Activated CD8-positive, alpha-beta T cell treated with anti-CD3 and anti-CD28 coated beads, Interleukin-2, amount 10 ng/mL, durations not matched to agents 7 days and 5 days (primary cell): ENCODE results near the gene ADAMTS17. TPM values are rescaled to one million over a fixed set of nuclear protein-coding genes. Genes with fewer than 3 reads are reported as not detected.
"Not testable (repeated sequence)": the region's sequence is repeated elsewhere in the genome, so short reads cannot be mapped to it uniquely, and the experiment has no call there.

Experiments used
- ATAC-seq: fragments of 150-1000 bp; cut with Tn5 transposase; one replicate; pipeline ENCODE4 v1.10.0; 2021; ENCODE audit warnings: moderate library complexity
- CTCF ChIA-PET: fragments of 350-600 bp; sonication (Branson Sonifier 250); formaldehyde crosslinking; loops from one replicate; lab custom pipeline; 2021; ENCODE audit warnings: antibody characterized with exemption; lab: Charles Lee
- POLR2A ChIA-PET: fragments of 350-600 bp; sonication (Branson Sonifier 250); formaldehyde crosslinking; loops from one replicate; lab custom pipeline; 2021; ENCODE audit warnings: antibody characterized with exemption; lab: Charles Lee
- DNase-seq: peaks from one replicate; pipeline ENCODE4 v3.0.0-alpha.2; 2020
- H3K27ac Mint-ChIP-seq: one replicate; pipeline ENCODE4 v1.8.0; 2021; ENCODE audit warnings: mild to moderate bottlenecking, mixed read lengths
- H3K27me3 Mint-ChIP-seq: one replicate; pipeline ENCODE4 v1.8.0; 2021; ENCODE audit warnings: low read depth, mixed read lengths
- H3K36me3 Mint-ChIP-seq: one replicate; pipeline ENCODE4 v1.8.0; 2021; ENCODE audit warnings: low read depth, mixed read lengths
- H3K4me1 Mint-ChIP-seq: one replicate; pipeline ENCODE4 v1.8.0; 2021; ENCODE audit warnings: low read depth, mixed read lengths
- H3K4me3 Mint-ChIP-seq: one replicate; pipeline ENCODE4 v1.8.0; 2021; ENCODE audit warnings: mild to moderate bottlenecking, mixed read lengths
- H3K9me3 Mint-ChIP-seq: one replicate; pipeline ENCODE4 v1.8.0; 2022; ENCODE audit warnings: mixed read lengths; ENCODE audit not compliant: insufficient read depth
- total RNA-seq, 2 experiments: library from RNA; stranded (reverse); gene quantifications; one replicate each; pipeline ENCODE4 v1.2.3, GENCODE V29; 2021

Gene ADAMTS17
- total RNA-seq, 2 experiments from 2014 or later = 5.1 to 6.0 TPM

GRCh38 chr15:100098705-100099104, 243.1 kb downstream of the ADAMTS17 start:
- CTCF ChIA-PET = interaction anchor here (1.4 kb wide), 1 partner anchor 14 kb away, joined by 4 read pairs; no protein-coding TSS in a partner anchor
- POLR2A ChIA-PET = no interaction called here
- Mint-ChIP-seq H3K4me3 (no peak overlapping the region), H3K9me3 (no peaks in the 10 kb centered on the region), H3K27ac (no peak overlapping the region), H3K36me3 (no peaks in the 10 kb centered on the region), H3K4me1 (peaks cover 3% of the 10 kb centered on the region), H3K27me3 (no peaks in the 10 kb centered on the region)
- ATAC-seq = no peak
- DNase-seq = no peak

DNA sequence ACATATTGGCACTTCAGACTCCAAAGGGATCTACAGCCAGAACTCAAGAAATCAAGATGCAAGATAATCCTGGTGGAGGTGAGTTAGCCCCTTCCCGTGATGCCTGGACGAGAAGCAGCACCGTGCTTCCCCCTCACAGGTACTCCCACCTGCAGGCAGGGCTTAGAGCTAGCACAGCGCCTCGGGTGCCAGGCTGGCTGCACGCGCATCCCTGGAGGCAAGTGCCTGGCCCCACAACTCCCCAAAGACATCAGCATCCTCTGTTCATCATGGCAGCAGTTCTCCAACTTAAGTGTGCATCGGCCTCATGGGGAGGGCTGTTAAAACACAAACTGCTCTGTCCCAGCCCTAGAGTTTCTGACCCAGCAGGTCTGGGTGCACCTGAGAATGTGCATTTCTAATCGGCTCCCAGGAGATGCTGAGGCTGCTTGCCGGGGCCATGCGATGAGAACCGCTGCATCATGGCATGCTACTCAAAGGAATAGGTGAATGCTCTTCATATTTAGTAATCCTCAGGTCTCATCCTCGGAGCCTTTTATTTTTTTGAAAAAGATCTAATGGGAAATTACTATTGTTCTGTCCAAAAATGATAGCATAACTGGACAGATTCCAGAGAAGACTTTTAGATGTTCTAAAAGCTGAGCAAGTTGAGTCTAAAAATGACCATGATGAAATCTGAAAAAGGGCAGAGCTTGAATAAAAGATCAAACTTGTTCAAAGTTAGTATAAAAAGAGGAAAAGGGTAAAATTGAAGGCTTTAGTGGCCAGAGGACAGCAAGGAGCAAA, 244.2 kb downstream of the ADAMTS17 start:
- DNase-seq (no peak), ATAC-seq (no peak)
- H3K27ac Mint-ChIP-seq = no peak overlapping the region
- peaks cover 3% of the 10 kb centered on the region for H3K4me1 Mint-ChIP-seq
- ChIA-PET POLR2A (no interaction called here), CTCF (interaction anchor here (1.4 kb wide), 1 partner anchor 15 kb away, joined by 4 read pairs; no protein-coding TSS in a partner anchor)
- no peak overlapping the region for H3K4me3 Mint-ChIP-seq
- H3K9me3 Mint-ChIP-seq = no peaks in the 10 kb centered on the region
- H3K27me3 Mint-ChIP-seq = no peaks in the 10 kb centered on the region
- no peaks in the 10 kb centered on the region for H3K36me3 Mint-ChIP-seq

DNA sequence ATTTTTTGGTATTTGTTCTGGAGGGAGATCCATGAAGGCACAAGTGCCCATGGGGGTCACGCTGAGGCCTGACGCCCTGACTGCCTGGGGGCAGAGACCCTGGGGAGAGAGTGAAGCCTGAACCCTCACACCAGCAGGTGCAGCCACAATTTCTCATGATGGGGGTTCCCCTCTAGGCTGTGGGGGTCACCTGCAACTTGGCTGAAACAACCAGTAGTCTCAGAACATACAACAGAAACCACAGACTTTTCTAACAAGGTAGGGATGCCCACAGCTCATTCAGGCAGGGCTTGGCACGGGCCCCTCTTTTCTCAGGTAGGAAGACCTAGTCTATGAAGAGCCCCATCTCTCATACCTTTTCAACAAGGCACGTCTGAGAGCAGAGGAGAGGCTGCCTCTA, 245.1 kb downstream of the ADAMTS17 start:
- no peak overlapping the region for H3K27ac Mint-ChIP-seq
- H3K9me3 Mint-ChIP-seq = no peaks in the 10 kb centered on the region
- peaks cover 3% of the 10 kb centered on the region for H3K4me1 Mint-ChIP-seq
- ChIA-PET CTCF (no interaction called here), POLR2A (no interaction called here)
- no peak overlapping the region for H3K4me3 Mint-ChIP-seq
- H3K36me3 Mint-ChIP-seq = no peaks in the 10 kb centered on the region
- no peaks in the 10 kb centered on the region for H3K27me3 Mint-ChIP-seq
- no peak for DNase-seq
- ATAC-seq = no peak

- POLR2A ChIA-PET = no interaction called here
- Mint-ChIP-seq H3K27me3 (no peaks in the 10 kb centered on the region), H3K27ac (no peak overlapping the region)
These were observed 245.6 kb downstream of the ADAMTS17 start for GRCh38 chr15:100096248-100096600.

DNA sequence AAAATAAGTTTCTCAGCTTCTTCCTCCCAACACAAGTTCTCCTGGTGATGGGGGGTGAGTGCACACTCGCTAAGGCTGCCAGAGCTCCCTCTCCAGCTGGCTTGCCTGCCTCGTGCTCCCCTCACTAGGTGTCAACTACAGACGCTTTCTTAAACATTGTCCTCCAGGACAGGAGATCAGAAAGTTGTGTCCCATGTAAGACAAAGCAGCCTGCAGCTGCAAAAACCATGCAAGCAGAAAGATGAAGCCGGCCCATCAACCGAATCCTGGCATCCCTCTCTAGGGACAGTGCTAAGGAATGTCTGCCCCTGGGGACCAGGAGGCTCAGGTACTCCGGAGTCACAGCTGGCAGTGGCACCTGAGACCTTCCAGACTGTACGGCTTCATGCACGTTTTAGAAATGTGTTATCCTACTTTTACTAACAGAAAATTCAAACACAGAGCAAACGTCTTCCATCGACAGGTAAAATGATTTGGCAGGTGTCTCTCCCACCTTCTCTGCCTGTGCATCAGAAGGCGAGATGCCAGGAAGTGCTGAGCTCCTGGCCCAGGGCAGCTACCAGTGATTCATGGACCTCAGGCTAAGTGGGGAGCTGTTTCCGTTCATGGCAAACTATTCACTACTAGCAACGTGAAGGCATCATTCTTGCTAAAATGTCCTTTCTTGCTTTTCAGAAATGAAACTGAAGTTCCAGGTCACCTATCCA, 246.1 kb downstream of the ADAMTS17 start:
- no peak for ATAC-seq
- POLR2A ChIA-PET = no interaction called here
- no peak overlapping the region for H3K4me3 Mint-ChIP-seq
- CTCF ChIA-PET = no interaction called here
- H3K9me3 Mint-ChIP-seq = no peaks in the 10 kb centered on the region
- no peaks in the 10 kb centered on the region for H3K36me3 Mint-ChIP-seq
- peaks cover 3% of the 10 kb centered on the region for H3K4me1 Mint-ChIP-seq
- no peaks in the 10 kb centered on the region for H3K27me3 Mint-ChIP-seq
- DNase-seq = no peak
- no peak overlapping the region for H3K27ac Mint-ChIP-seq

More at GRCh38 chr15:100096248-100096600, 245.6 kb downstream of the ADAMTS17 start:
- no peaks in the 10 kb centered on the region for H3K9me3 Mint-ChIP-seq
- H3K4me1 Mint-ChIP-seq = peaks cover 3% of the 10 kb centered on the region
- ATAC-seq (no peak), DNase-seq (no peak)
- CTCF ChIA-PET = no interaction called here
- H3K36me3 Mint-ChIP-seq = no peaks in the 10 kb centered on the region
- H3K4me3 Mint-ChIP-seq = no peak overlapping the region

GRCh38 chr15:100094127-100094510, 247.7 kb downstream of the ADAMTS17 start:
- no peak for ATAC-seq
- DNase-seq = no peak
- no peaks in the 10 kb centered on the region for H3K27me3 Mint-ChIP-seq
- no peak overlapping the region for H3K27ac Mint-ChIP-seq
- CTCF ChIA-PET = no interaction called here
- no peaks in the 10 kb centered on the region for H3K9me3 Mint-ChIP-seq
- H3K4me3 Mint-ChIP-seq = no peak overlapping the region
- peaks cover 3% of the 10 kb centered on the region for H3K4me1 Mint-ChIP-seq
- no peaks in the 10 kb centered on the region for H3K36me3 Mint-ChIP-seq
- POLR2A ChIA-PET = no interaction called here

DNA sequence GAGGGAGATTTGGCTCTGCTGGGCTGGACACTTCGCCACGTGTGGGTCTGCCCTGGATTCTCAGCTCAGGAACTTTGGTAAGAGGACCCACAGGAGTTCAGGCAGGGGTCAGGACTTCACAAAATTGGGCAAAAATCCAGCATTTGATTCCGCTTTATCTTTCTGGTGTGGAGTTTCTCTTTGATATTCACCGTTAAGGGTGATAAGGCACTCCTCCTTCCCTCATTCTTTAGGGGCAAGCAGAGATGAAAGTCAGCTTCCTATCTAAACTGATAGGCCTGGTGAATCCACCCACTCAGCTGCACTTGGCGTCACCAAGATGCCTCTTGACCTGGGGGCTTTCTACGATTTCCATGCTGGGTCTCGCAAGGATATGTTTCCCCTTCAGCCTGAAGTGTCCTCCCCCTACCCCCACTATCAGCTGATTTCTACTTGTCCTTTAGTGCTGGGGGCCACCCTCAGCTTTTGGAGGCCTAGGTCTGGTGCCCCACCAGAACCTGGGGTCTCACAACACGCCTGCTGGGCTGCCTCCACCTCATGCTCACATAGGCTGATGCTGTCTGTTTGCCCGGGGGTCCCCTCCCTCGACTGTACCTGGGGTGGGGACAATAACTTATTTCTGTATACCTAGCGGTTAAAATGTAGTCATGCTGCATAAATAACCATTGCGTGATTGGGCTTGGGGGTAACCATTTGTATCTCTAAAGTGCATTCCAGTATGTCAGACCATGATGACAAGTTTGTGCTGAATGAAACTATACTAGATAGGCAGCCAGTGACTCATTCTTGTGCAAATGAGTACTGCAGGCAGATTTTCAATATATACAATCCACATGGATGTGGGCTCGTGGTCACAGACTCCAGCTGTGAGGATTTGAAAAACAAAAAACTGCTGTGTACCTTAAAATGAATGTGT, 248.3 kb downstream of the ADAMTS17 start:
- ChIA-PET CTCF (no interaction called here), POLR2A (no interaction called here)
- Mint-ChIP-seq H3K27me3 (no peaks in the 10 kb centered on the region), H3K36me3 (no peaks in the 10 kb centered on the region), H3K4me1 (peaks cover 3% of the 10 kb centered on the region), H3K9me3 (no peaks in the 10 kb centered on the region), H3K27ac (no peak overlapping the region), H3K4me3 (no peak overlapping the region)
- DNase-seq (no peak), ATAC-seq (no peak)

DNA sequence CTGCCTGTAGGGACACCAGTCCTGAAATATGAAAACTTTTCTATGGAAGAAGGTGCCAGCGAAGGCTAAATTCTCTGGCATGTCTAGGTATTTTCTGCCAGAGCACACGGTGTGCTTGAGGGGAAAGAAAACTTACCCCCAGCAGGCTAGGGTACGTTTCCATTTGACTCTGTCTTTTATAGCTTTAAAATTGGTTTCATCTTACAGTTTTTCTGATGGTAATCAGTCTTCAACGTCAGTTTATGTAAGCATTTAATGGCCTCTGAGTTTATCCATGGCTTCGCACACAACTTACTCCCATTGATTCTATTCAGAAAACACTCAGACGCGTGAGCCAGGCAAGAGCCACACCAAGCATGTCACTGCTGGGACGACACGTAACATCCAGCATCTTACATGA, 249.7 kb downstream of the ADAMTS17 start:
- Mint-ChIP-seq H3K4me3 (no peak overlapping the region), H3K9me3 (no peaks in the 10 kb centered on the region), H3K4me1 (peaks cover 3% of the 10 kb centered on the region), H3K27me3 (no peaks in the 10 kb centered on the region), H3K27ac (no peak overlapping the region), H3K36me3 (no peaks in the 10 kb centered on the region)
- ATAC-seq = no peak
- ChIA-PET CTCF (no interaction called here), POLR2A (no interaction called here)
- DNase-seq = no peak

- H3K4me1 Mint-ChIP-seq = peaks cover 3% of the 10 kb centered on the region
- POLR2A ChIA-PET = no interaction called here
- no peaks in the 10 kb centered on the region for H3K36me3 Mint-ChIP-seq
- H3K4me3 Mint-ChIP-seq = no peak overlapping the region
- ATAC-seq (no peak), DNase-seq (no peak)
- CTCF ChIA-PET = no interaction called here
- H3K27ac Mint-ChIP-seq = no peak overlapping the region
- no peaks in the 10 kb centered on the region for H3K9me3 Mint-ChIP-seq
- H3K27me3 Mint-ChIP-seq = no peaks in the 10 kb centered on the region
These were observed 251.4 kb downstream of the ADAMTS17 start for GRCh38 chr15:100090411-100090810.

GRCh38 chr15:100084042-100084821, 257.5 kb downstream of the ADAMTS17 start:
- H3K27me3 Mint-ChIP-seq, ATAC-seq, H3K27ac Mint-ChIP-seq, H3K9me3 Mint-ChIP-seq, H3K4me1 Mint-ChIP-seq, DNase-seq, CTCF ChIA-PET, H3K4me3 Mint-ChIP-seq, POLR2A ChIA-PET, H3K36me3 Mint-ChIP-seq: not testable (repeated sequence)

- ChIA-PET CTCF (no interaction called here), POLR2A (no interaction called here)
- Mint-ChIP-seq H3K27me3 (no peaks in the 10 kb centered on the region), H3K9me3 (no peaks in the 10 kb centered on the region), H3K4me3 (no peak overlapping the region), H3K4me1 (no peaks in the 10 kb centered on the region), H3K36me3 (no peaks in the 10 kb centered on the region), H3K27ac (no peak overlapping the region)
- ATAC-seq (no peak), DNase-seq (no peak)
These were observed 258.2 kb downstream of the ADAMTS17 start for GRCh38 chr15:100083572-100083971.
